Stimulated activated CD8-positive, alpha-beta memory T cell treated with anti-CD3 and anti-CD28 coated beads, Interleukin-7, amount 100 ng/mL, for 48 hours (primary cell): ENCODE measurements around the gene PTPRO.

Experiments used
- DNase-seq, 2 donors: peaks; one replicate each; pipeline ENCODE4 v3.0.0-alpha.2; 2020; ENCODE audit warnings: low read depth in 1 of 2; ENCODE audit errors: extremely low read depth in 1 of 2

Gene PTPRO

DNA sequence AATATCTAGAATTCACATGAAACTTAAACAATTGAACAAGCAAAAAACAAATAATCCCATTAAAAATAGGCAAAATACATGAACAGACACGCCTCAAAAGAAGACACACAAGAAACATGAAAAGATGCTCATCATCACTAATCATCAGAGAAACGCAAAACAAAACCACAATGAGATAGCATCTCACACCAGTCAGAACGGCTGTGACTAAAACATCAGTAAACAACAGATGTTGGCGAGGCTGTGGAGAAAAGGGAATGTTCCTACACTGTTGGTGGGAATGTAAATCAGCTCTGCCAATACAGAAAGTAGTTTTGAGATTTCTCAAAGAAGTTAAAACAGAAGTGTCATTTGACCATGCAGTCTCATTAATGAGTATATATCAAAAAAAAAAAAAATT is 121.3 kb downstream of the PTPRO start:
- DNase-seq = no peak

DNA sequence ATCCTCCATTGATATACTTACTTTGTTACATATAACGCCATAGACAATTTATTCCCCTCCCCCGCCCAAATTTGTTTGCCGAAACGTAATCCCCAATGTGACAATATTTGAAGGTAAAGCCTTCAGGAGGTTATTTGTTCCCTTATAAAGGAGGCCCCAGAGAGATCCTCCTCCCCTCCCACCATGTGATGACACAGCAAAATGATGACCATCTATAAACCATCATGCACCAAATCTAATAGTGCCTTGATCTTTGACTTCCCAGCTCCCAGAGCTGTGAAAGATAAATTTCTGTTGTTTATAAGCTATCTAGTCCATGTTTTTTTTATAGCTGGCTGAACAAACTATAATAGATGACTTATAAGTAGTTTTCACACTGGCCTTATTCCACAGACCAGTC is 122.2 kb downstream of the PTPRO start:
- DNase-seq = no peak

- no peak for DNase-seq
Observed at GRCh38 chr12:15446807-15447206, 124.5 kb downstream of the PTPRO start.

DNA sequence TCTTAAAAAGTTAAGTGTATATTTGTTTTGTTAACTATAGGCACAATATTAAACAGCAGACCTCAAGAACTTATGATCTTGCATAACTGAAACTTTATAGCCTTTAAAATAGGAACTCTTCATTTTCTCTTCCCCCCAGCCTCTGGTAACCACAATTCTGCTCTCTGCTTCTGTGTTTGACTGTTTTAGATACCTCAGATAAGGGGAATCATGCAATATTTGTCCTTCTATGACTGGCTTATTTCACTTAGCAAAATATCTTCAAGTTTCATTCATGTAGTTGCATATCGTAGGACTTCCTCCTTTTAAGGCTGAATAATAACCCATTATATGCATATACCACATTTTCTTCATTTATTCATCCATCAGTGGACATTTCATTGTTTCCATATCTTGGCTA is 131.3 kb downstream of the PTPRO start:
- DNase-seq = no peak

DNA sequence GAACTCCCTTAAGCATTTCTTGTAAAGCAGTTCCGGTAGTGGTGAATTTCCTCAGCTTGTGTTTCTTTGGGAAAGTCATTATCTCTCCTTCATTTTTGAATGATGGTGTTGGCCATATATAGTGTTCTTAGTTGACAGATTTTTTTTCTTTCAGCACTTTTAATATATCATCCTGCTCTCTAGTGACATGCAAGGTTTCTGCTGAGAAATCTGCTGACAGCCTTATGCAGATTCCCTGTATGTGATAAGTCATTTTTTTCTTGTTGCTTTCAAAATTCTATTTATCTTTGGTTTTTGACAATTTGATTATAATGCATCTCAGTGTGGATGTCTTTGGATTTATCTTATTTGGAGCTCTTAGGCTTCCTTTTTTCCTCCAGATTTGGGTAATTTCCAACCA is 135.7 kb downstream of the PTPRO start:
- no peak for DNase-seq

DNA sequence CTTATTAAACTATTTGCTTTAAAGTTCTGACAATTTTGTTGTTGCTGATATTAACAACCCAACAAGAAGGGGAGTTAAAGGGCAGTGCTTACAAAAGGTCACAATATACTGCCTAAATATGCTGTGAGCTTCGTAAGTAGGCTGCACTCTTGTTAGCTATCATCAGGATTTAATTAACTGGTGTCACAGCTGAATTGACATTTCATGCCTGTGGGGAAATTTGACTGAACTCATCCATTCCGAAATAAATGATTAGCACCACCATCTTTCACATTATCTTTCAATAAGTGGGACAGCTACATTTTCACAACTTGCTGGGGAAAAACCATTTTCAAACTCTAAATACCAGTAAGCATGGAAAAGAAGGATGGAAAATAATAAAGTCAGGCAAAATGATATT is 146.6 kb downstream of the PTPRO start:
- no peak for DNase-seq

DNA sequence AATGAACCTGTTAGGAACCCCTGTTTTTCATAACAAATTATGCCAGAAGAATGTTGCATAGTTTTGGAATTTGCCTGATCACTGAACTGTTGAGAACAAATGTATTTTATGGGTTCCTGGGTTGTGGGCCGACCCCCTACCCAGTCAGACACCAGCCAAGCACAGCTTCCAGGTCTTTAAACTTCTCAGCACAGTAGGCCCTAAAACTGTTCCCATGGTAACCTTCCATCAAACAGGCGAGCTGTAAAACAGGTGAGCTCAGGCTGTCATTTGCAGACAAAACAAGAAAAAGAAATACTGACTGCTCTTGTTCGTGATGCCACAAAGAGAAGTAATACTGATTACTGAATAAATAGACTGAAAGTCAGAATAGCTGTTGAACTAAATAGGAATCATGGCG is 147.0 kb downstream of the PTPRO start:
- no peak for DNase-seq

- DNase-seq = no peak
Observed at GRCh38 chr12:15472036-15472435, 149.7 kb downstream of the PTPRO start.

GRCh38 chr12:15474766-15475165 is 152.5 kb downstream of the PTPRO start:
- DNase-seq = no peak

DNA sequence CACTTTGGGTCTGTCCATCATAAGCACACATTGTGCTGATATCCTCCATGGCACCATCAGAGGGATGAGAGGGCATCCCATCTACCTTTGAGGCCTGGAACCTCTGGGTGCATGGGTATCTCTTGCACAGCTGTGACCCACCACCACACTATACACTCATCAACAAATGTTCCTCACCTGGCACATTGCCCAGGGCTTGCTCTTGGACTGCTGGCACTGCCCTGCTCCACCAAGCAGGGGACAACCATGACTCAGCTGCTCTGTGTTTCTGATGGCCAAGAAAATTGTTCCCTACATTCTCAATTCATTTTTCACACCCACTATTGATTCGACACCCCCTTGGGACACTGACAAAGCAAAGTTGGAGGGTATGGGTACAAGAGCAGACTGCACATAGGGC is 155.5 kb downstream of the PTPRO start:
- DNase-seq = no peak

GRCh38 chr12:15481846-15482245 is 159.5 kb downstream of the PTPRO start:
- DNase-seq = no peak

GRCh38 chr12:15485466-15485865 is 163.2 kb downstream of the PTPRO start:
- no peak for DNase-seq

DNA sequence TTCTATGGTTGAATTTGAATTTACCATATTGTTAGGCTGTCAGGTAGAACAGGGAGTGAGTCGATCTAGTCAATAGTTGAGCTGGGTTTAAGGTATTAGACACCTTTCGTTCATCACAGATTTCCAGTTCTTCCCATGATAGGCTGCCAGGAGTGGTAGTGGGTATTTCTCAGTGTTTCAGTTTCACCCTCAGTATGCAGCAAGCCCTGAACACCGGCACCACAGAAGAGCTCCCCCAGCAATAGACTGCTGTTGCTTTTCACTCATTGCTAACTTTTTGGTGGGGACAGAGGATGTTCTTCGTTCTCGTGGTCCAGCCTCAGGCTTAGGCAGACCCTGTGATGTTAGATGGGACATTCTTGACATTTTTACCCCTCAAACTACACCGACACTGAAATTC is 164.6 kb downstream of the PTPRO start:
- no peak for DNase-seq

- DNase-seq = no peak
Observed at GRCh38 chr12:15488481-15488880, 166.2 kb downstream of the PTPRO start.

DNA sequence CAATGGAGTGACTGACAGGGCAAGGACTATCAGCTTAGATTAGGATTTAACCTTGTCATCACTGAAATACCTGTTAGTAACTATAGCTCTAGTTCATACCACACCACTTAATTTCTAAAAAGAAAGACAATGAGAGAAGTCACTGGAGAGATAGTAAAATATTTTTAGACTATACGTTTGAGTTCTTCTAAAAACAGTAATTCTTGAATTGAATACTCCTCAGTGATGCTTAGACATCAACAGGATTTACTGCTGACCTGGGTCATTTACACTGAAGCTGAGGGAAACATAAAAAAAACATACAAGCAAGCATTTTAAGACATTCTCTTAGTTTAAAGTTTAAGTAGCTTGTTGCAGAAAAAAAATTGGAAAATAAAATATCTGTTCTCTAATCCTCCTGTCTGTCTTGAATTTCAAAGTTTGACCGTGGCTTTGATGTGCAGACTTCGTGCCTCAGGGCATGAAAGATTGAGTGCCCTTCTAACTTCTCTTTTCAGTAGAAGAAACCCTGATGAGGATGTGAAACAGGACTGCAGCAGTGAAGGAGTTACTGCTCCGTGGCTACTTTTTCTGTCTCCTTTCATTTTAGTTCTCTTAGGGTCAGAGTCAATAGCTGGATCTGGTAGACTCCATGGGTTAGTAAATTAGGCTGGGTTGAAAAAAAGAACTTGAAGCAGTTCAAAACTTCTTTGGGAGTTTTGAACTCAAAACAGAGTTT is 172.2 kb downstream of the PTPRO start:
- DNase-seq = no peak

- DNase-seq = no peak
Observed at GRCh38 chr12:15495746-15496145, 173.4 kb downstream of the PTPRO start.

DNA sequence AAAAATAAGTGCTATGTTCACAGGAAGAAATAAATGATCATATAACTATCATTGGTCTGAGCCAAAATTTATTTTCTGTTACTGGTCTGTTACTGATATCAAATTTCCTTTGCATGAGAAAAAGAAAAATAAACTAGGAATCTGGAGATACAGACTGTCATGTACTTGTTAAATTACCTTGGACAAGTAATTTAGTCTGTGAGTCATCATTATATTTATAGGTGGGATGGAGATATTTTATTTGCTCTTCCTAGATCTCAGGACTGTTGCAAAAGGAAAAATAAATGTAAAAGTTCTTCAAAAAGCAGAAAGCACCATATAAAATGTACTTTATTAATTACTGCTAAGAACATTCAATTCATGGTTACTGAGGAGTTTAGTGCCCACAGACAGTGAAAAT is 174.4 kb downstream of the PTPRO start:
- no peak for DNase-seq

- no peak for DNase-seq
Observed at GRCh38 chr12:15497671-15498292, 175.5 kb downstream of the PTPRO start.

DNA sequence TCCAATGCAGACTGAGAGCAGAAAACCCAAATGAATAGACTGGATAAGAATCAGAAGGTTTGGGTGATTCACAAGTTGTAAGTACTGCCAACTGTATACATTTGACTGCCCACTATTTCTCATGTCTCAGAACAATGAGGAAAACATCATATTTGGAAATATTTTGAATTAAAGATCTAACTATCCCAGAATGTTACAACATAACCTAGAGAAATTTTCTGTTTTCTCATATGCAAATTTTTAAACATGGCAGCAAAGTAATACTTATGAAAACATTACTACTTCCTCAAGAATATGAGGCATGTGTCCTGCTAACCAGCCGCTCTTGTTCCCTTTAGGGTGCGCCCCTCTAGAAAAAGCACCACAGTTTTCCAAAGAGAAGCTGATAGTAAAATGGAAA is 179.9 kb downstream of the PTPRO start:
- no peak for DNase-seq

DNA sequence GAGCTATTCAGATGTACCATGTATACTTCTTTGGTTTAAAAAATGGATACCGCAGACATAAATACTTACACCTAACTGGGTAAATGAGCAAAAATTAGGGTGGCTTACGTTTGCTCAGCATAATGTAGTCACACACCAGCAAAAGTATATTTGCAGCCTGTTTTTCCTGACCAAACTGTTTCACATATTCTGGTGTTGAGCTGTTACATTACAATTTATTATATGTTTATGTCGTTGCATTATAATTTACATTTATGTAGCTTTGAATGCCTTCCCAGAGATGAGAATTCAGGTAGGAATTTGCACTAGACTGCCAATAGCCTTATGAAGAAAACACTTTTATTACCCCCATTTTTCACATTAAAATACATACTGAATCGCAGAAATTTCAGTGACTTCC is 183.3 kb downstream of the PTPRO start:
- no peak for DNase-seq

- DNase-seq = no peak
Observed at GRCh38 chr12:15515010-15515409, 192.7 kb downstream of the PTPRO start.

GRCh38 chr12:15520083-15520482 is 197.8 kb downstream of the PTPRO start:
- no peak for DNase-seq

DNA sequence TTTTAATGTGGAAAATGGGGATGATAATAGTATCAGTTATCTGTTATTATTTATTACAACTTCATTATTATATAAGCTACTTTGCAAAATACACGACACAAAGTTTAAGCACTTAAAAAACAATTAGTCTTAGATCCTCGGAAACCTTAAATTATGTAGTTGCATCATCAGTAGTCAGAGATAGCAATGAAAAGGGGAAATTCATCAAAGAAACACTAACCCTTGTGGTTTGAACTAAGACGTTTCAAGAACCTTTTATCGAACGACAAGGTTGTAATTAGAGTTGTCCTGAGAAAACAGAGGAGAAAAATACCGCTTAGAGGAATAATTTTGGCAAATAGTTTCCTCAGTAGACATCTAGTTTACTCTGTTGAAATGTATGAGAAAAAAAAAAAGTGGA is 198.5 kb downstream of the PTPRO start:
- DNase-seq = no peak
